Lung (tissue), 5 donors: Measurements from ENCODE around the gene ZFAND6. TPM values are rescaled to one million over a fixed set of nuclear protein-coding genes. Genes with fewer than 3 reads are reported as not detected.

Experiments
- polyA plus RNA-seq, 2 donors: library from polyadenylated mRNA; stranded (reverse); fragments of 200-250 nt; gene quantifications; one replicate each; pipeline ENCODE4 v1.2.1, GENCODE V29; 2013
- small RNA-seq: library from RNA; depleted of rRNA; stranded (forward); fragments of <200 nt; gene quantifications from one replicate; pipeline ENCODE3, GENCODE V24; 2014; ENCODE audit warnings: low replicate concordance
- total RNA-seq, 2 donors: library from RNA; depleted of rRNA in 1 of 2; stranded (reverse); fragments of >200 nt in 1 of 2; gene quantifications; one replicate each; pipeline ENCODE4 v1.2.1, GENCODE V29; 2014 to 2021
- donor health status: Bipolar disorder and iron deficiency.
- donor health status: healthy.
- donor health status: DM: yes; HTN: yes; CAD: no.

Gene ZFAND6
- total and polyA plus RNA-seq, 4 donors: 49.6 to 160 (median 81.4) TPM

Small RNA genes lying within 50 kb of the gene (small RNA-seq; reads per million reads assigned to genes)
- not detected for gene RF00017

Other genes with a start within 250 kb of the ZFAND6 start
- gene MTHFS, start 162.7 kb upstream of the ZFAND6 start, total RNA-seq: 10 to 100 TPM; 26.2 to 57.4 TPM
- 100 to 1,000 TPM; 116 to 156 TPM for gene MTHFS, start 162.7 kb upstream of the ZFAND6 start, polyA plus RNA-seq
- 10 to 100 TPM; 27.4 to 36.7 TPM for gene BCL2A1, start 88.5 kb upstream of the ZFAND6 start, total RNA-seq
- gene BCL2A1, start 88.5 kb upstream of the ZFAND6 start, polyA plus RNA-seq: 100 to 1,000 TPM in 1 of 2 donors, 10 to 100 TPM in 1; 61.9 to 323 TPM
- 10 to 100 TPM; 23.7 to 48.9 TPM for gene FAH, start 93.3 kb downstream of the ZFAND6 start, total RNA-seq
- 10 to 100 TPM; 49.4 to 55.5 TPM for gene FAH, start 93.3 kb downstream of the ZFAND6 start, polyA plus RNA-seq
- gene CTXND1, start 192.5 kb downstream of the ZFAND6 start, total RNA-seq: 1 to 10 TPM; 2.2 to 2.4 TPM
- under 1 TPM; 0.10 to 0.69 TPM for gene CTXND1, start 192.5 kb downstream of the ZFAND6 start, polyA plus RNA-seq